Dedifferentiated amniotic fluid mesenchymal stem cell (primary cell): ENCODE data around the gene INPP5F.
"Not testable (repeated sequence)": the region's sequence is repeated elsewhere in the genome, so short reads cannot be mapped to it uniquely, and the experiment has no call there.

ENCODE experiments used
- DNase-seq: peaks from one replicate; pipeline ENCODE4 v3.0.0-alpha.2; 2016; ENCODE audit errors: extremely low spot score

Gene INPP5F

DNA sequence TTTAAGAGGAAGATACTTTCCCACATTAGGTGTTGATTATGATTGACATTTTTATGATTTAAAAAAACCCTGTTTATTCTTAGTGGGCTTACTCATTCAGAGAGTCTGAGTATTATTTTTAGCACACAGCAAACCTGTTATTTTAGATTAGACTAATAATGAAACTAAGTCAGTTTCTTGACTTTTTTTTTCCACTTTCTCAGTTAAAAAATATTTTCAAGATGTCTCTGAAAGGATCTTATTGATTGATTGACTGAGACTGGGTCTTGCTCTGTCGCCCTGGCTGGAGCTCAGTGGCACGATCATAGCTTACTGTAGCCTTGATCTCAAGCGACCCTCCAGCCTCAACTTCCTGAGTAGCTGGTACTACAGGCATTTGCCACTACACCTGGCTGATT lies 20.4 kb upstream of the INPP5F start:
- DNase-seq = no peak

DNA sequence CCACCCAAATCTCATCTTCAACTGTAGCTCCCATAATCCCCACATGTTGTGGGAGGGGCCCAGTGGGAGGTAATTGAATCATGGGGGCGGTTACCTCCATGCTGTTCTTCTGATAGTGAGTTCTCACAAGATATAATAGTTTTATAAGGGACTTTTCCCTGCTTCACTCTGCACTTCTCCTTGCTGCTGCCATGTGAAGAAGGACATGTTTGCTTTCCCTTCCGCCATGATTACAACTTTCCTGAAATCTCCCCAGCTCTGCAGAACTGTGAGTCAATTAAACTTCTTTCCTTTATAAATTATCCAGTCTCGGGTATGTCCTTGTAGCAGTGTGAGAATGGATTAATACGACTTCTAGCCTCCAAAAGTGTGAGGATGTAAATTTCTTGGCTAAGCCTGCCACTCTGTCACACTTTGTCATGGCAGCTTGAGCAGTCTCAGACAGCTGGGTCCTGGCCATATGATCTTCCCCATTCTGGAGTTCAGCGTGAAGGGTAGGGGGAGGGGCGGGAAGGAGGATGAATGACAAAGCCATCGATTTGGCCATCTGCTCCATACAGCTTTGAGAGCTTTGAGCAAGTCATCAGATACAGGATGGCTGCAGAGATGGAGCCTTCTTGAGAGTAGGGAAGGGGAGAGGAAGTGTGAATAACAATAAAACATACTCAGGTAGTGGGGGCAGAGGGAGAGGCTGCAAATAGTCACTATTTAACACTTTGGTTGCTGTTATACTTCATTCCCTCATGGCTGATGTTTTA lies 19.1 kb upstream of the INPP5F start:
- no peak for DNase-seq

DNA sequence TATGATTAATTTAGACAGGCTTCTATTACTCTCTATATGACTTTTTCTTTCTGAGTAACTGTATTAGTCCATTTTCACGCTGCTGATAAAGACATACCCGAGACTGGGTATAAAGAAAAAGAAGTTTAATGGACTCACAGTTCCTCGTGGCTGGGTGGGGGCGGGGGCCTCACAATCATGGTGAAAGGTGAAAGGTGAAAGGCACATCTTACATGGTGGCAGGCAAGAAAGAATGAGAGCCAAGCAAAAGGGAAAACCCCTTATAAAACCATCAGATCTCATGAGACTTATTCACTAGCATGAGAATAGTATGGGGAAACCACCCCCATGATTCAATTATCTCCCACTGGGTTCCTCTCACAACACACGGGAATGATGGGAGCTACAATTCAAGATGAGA lies 18.5 kb upstream of the INPP5F start:
- not testable (repeated sequence) for DNase-seq

DNA sequence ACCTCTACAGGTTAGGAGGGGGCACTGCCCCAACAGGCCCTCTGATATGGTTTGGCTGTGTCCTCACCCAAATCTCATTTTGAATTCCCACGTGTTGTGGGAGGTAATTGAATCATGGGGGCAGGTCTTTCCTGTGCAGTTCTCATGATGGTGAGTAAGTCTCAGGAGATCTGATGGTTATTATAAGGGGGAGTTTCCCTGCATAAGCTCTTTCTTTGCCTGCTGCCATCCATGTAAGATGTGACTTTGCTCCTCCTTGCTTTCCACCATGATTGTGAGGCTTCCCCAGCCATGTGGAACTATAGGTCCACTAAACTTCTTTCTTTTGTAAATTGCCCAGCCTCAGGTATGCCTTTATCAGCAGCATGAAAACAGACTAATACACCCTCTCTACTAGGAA lies 14.9 kb upstream of the INPP5F start:
- not testable (repeated sequence) for DNase-seq

DNA sequence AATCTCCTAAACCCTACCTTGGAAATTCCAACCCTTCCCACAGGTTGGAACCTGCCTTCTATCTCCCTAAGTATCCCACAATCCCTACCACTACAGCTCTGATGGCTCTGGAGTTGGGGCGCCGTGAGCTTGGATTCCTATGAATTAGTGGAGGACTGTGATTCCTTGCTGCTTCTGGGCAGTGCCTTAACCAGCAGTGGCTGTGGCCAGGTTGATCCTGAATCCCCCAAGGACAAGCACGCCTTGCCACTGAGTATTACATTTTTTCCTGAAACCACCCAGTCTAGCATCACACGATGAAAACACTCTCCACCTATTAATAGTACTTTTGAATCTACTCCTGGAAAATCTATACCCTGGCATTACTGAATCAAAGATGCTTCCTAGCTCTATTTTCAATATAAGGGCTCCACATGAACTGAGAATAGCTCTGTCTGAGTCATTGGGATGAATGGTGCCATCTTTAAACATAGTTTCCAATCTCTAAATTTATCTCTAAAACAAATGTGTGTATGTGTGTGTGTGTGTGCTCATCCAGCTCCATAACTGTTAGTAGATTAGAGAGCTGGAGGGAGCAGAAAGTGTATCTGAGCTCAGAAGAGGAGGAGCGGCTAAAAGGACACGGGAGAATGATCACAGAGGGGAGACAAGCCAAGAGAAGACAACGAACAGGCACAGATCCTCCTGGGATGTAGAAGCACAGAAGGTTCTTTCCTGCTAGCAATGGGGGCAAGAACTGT lies 11.9 kb upstream of the INPP5F start:
- DNase-seq = no peak

DNA sequence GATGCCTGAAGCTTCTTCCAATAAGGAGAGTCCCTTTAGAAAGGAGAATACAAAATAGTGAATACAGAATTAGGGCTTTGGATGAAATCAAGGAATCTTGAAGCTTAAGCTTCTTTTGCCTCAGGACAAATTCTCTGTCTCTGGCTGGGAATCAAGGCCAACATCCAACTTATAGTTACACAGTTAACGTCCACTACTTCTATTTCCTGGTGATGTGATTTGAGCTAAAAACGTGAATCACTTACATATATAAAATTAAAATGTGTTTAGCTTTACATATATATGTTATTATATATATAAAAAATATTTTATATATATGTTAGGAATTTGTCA lies 11.4 kb upstream of the INPP5F start:
- DNase-seq = peak; percentile 56

DNA sequence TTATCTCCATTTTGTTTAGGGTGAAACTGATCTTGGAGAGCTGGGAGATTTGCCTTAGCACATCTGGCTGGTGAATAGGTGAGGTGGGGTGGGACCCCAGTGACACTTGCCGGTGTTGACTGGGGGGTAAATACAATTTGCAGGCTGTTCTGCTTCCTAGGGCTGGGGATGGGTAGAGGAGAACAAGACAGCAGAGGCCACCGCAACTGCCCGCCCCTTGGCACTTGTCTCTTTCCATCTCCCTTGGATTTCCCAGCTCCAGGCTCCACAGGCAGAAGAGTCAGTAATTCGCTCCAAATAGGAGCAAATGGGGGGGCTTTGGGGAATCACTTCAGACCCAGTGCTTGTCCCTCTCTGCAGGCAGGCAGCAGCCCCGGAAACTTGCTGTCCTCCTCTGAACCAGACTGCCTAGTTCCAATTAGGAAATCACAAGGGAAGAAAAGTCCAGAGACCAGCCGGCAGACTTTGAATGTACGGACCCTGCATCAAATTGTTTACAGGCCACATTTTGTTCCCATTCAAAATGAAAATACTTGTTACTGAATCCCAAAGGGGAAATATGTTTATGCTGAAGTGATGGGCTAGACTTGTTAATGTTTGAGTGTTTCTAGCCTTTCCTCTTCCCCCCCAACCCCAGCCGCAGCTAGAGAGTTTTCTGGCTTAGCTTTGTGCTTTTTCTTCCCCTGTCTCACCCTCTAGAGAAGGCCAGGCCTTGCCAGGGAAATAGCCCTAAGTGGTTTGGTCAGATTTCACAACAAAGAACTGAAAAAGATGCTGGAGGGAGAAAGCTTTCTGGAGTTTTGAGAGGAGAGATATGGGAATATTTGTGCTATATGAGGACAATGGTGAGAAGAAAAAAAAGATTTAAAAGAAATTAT lies 10.0 kb upstream of the INPP5F start:
- DNase-seq = no peak

DNA sequence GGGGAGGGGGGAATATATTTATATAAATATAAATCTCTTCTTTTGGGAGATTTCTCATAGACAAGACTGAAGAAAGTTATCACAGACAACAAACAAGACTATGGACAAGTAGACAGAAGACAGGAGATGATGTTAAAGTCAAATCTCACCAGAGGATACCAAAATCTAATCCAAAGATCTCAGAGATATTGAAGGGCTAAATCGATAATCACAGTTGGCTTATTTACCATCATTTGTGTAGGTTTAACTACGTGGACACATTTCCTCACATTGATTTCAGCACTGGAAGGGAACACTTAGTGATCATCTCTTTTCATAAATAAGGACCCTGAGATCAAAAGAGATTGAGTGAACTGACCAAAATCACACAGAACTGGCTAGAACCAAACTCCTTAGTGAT lies 2.7 kb upstream of the INPP5F start:
- no peak for DNase-seq

DNA sequence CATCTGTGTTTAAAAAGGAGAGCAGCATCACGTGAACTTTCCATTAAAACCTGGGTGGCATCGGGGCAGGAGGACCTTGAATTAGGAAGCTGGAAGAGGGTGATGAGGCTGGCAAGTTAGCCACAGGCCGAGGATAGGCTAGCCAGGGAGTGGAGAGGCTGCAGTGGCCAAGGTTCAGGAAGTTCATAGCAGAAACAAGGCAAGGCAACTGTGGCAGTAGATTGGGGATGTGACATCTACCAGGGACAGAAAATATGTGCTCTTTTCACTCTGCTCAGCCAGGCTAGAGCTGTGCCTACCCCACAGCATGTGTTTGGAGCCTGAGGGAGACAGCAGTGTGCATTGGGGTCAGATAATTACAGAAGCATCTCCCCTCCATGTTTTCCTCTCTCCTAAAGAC lies 2.2 kb upstream of the INPP5F start:
- DNase-seq = no peak

DNA sequence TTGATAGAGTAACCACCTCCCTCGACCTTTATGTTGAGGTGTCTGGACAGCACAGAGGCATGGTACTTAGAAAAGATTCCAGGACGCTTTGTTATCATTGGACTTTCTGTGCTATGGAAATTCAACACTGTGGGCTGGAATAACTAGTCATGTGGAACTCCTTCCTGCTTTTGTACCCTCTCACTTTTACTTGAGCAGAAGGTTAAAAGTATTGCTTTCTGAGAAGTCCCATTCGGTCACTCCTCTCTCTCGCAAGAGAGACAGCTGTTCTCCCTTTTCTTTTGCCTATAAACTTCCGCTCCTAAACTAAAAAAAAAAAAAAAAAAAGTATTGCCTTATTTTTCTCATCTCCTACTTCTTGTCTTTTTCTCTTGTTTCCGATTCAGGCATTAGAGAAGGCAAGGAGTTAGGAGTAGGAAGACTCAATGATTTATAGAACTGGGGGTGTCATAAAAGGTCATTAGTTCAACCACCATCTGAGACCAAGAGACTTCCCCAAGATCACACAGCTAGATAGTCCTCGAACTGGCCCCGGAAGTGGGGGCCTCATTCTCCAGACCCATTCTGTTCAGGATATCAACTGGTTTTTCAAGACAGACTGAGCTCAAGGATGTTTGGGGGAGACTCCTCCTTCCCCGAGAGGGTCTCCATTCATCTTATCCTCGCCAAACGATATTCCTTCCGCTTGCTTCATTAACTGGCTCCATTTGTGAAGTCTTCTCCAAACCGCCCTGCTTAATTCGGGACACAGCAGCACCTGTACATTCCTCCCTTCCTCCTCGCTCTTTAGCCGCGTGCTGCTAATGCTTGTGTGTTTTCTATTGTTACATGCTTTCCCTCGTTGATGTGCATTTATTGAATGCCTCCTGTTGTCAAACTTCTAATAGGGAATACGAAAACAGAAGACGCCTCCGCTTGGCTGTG lies 995 bp upstream of the INPP5F start:
- DNase-seq = no peak

DNA sequence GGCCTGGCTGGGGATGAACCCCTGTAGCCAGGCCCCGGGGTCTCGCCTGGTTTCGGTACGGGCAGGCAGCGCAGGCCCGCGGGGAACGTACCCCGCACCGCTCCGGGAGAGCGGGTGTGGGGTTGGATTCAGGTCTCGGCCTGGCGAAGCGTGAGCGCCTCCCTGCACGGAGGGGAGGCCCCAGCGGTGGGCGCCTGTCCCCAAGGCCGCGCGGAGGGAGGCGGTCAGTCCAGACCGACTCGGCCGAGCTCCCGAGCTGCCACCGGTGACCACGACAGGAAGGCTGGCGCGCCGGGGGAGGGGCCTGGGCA lies 378 bp upstream of the INPP5F start:
- DNase-seq = no peak

DNA sequence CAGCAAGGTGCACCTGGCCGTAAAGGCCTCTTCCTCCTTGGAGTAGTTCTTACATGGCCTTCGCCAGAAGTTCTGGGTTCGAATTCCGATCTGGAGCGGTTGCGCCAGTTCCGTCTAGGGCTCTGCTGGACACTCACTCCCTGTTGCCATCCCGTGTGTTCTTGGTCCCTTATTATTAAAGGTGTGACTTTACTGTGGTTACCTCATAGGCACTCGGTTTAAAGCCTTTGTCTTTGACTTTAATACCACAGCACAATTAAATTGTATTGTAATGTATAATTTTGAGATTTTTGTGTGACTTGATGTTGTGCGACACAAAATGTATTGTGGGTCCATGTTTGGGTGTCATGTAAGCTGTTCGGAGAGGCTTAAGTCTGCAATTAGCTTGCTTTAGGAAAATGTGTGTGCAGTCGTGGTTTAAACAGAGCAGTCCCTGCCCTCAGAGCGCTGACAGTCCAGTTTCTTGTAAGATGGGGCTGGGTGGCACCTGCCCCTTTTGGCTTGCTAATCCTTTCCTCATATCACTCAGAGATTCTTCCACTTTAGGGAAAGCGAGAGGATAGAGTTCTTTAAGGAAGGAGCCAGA lies 919 bp downstream of the INPP5F start:
- DNase-seq = no peak

DNA sequence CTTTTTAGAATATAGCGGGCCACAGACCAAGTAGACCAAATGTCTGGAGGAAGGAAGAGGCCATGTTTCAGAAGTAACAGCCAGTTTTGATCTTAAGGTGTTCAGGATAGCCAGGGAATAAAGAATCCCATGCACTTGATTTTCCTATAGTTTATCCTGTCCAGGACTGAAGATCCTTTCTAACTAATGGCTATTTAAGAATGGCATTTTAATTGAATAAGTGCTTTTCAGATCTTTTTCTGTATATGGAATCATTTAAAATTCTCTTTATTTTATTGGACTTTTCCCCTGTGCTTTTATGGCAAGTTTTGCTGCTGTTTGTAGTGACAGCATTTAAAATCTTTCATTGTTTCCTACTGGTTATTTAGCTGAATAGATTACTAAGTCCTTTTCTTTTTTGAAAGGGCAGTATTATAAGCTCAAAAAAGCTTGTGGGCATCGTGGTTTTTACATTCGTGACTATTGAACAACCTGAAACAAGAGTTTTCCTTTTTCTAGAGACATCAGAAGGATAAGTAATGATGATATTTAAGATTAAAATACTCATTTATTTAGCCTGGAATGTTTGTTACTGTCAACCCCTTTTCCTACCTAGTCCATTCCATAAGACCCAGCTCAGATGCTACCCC lies 2.4 kb downstream of the INPP5F start:
- no peak for DNase-seq

DNA sequence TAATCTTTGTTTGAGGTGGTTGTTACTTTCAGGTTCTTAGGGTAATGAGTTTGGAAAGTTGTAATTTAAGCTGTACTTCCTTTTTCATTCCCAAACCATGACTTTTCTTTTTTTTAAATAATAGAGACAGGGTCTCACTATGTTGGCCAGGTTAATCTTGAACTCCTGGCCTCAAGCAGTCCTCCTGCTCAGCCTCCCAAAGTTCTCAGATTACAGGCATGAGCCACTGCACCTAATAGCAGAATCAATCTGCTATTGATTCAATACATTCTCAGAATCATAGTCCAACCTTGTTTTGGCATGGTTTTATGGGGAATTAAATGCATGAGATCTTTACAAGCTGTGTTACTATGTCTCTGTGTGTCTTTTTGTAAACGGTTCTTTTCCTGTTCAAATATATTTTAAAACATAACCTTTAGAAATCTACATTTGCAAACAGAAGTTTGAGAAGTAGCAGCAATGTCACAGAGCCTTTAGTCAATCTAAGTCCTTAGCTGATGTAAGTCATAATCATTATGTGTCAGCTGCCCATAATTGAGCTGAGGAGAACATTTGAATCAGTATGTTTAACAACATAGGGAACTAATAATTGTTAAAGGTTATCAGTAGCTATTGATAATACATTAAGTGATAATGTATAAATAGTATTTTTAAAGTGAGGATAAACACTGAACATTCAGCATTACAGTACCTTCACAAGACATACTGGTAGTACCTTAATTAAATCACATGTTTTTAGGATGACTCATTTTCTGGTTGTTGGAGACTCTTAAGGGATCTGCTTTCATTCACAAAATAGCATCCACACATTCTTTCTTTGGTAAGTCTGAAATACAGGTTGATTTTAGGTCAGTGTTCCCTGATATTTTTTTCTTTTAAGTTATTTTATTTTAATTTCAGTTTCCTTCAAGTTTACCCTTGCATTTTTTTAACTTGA lies 8.8 kb downstream of the INPP5F start:
- no peak for DNase-seq

DNA sequence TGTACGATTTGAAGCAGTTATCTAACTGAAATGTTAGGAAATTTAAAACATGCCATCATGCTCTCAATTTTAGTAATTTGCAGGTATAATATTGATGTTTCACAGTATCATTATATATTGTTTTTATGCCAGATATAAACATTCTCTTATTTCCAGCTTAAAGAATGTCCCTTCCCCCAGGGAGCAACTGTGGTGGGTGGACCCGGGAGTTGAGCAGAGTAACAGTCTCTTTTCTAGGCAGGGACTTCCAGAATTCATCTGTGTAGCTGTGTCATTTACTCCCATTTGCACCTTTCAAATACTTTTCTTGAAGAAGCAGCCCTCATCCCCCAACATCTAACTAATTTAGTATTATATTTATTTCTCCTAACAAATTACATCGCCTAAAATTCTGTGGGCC lies 9.6 kb downstream of the INPP5F start:
- DNase-seq = no peak

DNA sequence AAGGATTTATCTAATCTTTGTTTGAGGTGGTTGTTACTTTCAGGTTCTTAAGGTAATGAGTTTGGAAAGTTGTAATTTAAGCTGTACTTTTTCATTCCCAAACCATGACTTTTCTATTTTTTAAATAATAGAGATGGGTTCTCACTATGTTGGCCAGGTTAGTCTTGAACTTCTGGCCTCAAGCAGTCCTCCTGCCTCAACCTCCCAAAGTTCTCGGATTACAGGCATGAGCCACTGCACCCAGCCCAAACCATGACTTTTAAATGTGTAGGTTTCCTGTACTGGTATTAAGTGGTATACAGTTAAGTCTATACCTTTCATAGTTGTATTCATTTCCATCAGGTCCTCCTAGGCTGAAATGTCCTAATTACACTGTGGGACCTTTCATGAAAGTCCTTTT lies 10.4 kb downstream of the INPP5F start:
- DNase-seq = no peak

DNA sequence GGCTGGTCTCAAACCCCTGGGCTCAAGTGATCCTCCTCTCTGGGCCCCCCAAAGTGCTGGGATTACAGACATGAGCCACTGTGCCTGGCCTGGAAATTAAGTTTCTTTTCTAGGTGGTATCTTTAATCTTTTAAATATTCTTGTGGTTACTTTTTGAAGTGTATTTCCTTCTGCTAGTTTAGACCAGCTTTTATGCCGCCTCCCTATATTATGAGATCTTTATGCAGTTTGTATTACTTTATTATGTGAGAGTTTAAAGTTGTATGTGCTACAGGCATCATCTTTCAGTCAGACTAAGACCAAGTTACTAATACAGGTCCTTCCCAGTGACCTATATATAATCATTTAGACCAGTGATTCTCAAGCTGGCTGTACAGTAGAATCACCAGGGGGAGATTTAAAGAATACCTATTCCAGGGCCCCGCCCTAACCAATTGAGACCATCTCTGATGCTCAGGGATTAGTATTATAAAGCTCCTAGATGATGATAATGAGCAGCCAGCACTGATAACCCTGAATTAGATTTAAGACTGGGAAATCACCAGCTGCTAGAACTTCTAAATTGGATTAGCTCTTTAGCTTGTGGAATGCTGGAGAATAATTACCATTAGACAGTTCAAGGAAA lies 11.3 kb downstream of the INPP5F start:
- no peak for DNase-seq

DNA sequence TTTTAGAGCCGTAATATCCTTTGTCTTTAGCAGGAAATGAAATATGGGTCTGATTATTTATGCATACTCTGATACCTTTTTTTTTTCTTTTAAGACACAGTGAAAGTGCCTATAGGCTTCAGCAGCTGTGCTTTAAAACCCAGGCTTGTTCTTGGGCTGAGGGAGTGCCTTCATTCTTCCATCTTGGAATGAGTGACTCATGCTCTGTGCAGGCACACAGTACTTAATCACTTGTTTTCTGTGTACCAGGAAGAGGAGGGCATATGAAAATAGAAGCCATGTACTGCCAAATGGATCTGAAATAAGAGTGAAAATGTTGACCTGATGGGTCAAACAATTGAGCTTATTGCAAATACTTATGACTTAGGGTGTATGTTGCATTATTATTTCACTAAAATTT lies 12.0 kb downstream of the INPP5F start:
- peak; percentile 80 for DNase-seq

DNA sequence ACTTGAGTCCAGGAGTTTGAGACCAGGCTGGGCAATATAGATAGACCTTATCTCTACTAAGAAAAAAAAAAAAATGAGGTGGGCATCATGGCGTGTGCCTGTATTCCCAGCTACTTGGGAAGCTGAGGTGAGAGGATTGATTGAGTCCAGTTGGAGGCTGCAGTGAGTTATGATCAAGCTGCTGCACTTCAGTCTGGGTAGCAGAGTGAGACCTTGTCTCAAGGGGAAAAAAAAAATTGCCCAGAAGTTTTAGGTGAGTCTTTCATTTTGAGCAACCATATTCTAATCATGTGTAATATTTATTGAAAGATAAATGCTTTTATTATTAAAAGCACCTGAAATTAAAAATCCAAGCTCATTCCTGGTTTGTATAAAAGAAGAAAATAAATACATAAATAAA lies 13.1 kb downstream of the INPP5F start:
- DNase-seq = no peak
